Suppressor macrophage (primary cell): ENCODE results near the gene LRCH3.

Source experiments
- DNase-seq, 4 experiments: peaks; one replicate each; pipeline ENCODE4 v3.0.0-alpha.2; 2020 to 2022

The LRCH3 gene

DNA sequence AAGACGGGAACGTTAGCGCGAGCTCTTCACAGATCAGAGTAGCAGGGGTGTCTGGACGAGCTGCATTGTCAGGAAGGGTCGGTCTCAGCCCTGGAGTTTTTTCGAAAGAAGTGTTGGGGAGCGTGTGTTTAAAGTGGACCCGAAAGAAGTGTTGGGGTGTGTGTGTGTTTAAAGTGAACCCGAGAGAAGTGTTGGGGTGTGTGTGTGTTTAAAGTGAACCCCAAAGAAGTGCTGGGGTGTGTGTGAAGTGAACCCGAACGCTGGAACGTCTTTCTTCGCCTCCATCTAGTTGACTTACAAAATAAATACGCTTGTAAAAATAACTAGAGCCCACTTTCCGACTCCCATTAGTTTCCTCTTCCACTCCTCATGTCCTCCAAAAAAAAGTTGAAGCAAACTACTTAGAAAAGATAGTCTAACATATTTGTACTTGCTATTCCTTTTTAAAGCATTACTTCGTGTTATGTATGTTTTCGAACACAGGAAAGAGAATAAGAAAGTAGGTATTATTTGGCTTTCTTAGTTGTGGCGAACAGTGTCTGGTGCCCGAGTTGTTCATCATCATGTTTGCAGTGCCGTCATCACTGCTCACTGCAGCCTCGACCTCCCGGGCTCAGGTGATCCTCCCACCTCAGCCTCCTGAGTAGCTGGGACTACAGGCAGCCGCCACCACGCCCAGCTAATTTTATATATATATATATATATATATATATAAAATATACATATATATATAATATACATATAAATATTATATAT, 1.0 kb downstream of the LRCH3 start:
- DNase-seq = peak in 3 of 4 experiments; percentile 16 to 27 (median 25)

DNA sequence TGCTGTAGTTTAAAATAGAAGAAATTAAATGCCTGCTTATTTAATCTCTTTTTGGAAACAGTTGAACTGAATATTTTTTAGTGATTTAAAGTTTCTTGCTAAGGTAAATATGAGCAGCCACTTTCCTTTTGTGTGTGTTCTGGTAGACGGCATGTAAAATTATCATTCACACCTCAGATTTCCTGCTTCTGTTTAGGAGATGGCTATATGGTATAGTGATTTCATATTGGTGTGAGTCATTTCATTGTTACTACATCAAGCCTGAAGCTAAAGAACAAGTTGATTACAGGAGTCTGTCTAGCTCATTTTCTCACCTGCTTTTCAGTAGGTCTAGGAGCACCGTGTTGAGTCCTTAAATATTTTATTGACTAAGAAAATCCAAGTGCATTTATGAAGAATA, 2.2 kb downstream of the LRCH3 start:
- DNase-seq = peak in 3 of 4 experiments; percentile 11 to 58 (median 44)

DNA sequence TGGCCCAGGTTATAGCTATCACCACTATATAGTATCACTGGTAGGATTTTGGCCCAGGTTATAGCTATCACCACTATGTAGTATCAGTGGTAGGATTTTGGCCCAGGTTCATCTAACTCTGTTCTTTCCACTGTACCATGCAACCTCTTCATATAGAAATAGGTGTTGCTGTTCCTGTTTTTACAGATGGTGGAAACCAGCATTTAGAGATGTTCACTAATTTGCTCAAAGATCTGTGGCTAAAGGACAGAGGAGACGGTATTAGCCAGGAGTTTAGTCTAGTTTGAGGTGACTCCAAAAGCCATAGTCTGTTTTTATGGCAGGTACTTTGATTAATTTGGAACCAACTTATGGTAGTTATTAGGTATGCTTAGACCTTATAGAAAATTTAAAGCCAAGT, 3.1 kb downstream of the LRCH3 start:
- DNase-seq = no peak

DNA sequence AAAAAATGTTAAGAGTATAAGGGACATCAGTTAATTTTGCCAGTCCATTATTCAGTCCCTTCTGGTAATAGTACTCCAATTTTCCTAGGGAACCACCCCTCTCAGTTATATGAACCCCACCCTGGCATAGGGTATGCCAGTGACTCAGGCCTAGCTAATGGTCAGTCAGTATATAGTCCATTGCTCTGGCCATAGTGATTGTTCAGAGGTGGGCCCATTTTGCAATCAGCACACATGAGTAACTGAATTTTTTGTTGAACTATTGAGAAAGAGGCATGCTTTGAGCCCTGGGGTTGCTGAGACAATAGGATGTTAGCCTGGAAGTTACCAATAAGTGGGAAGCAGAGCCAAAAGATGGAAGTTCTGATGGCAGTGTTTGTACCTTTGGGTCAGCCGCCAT, 4.1 kb downstream of the LRCH3 start:
- peak; percentile 42 to 74 (median 52) for DNase-seq

DNA sequence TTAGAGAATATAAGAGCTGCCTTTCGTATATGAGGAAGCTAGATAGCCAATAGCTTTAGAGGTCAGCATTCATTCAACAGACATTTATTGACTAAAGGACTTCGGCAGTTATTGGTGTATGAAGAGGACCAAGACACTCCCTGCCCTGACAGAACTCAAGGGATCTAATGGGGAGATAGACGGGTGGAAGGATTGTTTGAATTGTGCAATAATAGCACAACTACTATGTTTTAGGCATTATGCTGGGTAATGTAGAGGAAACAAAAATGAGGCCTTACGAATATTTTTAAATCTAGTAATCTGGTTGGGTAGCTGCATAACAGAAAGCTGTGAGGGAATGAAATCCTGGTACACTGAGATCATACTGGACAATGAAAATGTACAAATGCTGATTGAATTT, 5.0 kb downstream of the LRCH3 start:
- no peak for DNase-seq

DNA sequence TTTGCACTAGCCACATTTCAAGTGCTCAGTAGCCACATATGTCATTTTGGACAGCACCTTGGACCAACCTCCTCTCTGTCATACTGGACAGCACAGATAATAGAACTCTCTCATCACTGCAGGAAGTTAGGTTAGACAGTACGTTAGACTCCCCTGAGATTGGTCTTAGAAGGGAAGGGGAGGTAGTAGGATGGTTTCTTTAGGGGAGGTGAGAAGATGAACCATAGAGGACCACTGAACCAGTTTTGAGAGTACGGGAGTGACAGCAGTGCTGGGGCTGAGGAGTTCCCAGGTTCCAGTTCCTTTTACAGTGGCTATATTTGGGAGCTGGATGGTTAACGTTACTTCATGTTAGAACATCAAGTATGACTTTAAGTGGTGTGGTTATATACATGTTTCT, 7.8 kb downstream of the LRCH3 start:
- no peak for DNase-seq

DNA sequence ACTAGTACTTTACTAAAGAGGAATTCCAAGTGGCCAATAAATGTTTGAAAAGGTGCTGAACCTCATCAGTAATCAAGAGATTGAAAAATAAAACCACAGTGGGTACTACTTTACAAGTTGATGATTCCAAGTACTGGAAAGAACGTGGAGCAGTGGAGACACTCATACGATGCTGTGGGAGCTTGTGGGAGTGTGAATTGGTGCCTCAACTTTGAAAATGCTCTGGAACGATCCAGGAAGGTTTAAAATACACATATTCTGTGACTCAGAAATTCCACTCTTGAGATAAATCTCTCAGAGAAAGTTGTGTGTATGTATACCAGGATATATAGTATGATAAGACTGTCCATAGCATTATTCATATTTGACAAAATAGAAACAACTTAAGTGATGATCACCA, 9.3 kb downstream of the LRCH3 start:
- no peak for DNase-seq

DNA sequence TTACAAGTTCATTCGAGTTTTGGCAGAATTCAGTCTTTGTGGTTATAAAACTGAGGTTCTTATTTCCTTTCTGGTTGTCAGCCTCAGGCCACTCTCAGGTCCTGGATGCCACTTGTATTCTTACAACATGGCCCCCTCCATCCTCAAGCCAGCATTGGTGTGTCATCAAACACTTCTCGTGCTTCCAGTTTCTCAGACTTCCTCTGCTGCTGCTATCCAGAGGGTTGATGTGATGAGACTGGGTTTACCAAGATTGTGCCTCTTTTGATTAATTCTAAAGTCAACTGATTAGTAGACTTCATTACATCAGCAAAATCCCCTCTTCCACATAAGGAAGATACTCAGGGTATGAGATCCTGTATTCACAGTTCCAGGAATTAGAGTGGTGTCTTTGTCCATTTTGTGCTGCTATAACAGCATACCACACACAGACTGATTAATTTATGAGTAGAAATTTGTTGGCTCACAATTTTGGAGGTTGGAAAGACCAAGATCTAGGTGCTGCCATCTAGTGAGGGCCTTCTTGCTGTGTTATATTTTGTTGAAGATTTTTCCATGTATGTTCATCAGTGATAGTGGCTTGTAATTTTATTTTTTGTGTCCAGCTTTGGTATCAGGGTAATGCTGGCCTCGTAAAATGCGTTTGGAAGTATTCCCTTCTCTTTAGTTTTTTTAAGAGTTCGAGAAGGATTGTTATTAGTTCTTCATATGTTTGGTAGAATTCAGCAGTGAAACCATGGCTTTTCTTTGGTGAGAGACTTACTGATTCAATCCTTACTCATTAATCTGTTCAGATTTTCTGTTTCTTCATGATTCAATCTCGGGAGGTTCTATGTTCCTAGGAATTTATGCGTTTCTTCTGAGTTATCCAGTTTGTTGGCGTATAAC, 11.1 kb downstream of the LRCH3 start:
- DNase-seq = peak; percentile 63 to 78 (median 68)

DNA sequence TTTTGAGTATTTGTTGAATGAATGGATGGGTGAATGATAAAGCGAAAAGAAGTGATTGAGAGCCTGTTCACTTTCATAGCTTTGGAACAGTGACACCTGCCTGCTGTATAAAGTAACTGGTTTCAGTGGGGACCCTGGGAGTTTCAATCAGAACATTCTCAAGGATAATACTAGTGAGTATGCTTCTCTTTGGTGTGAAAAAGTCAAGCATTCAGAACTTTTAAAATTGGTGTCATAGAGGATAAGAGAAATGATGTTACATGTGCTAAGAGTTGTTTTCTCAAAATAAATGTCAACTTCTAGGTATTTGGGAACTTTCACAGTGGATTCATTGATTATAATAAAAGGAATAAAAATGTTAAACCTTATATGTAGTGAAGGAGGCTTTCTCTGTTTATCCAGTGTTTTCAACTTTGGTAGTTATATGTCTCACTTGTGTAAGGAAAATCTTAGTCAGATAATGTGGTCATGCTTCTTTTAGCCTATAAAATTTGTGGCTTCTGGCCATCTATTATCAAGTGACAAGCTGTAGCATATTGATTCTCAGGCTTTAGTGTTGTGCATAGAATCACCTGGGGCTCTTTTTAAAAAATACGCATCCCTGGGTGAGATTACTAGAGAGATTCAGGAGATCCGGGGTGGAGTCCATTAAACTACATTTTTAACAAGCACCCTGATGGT, 11.9 kb downstream of the LRCH3 start:
- DNase-seq = no peak

DNA sequence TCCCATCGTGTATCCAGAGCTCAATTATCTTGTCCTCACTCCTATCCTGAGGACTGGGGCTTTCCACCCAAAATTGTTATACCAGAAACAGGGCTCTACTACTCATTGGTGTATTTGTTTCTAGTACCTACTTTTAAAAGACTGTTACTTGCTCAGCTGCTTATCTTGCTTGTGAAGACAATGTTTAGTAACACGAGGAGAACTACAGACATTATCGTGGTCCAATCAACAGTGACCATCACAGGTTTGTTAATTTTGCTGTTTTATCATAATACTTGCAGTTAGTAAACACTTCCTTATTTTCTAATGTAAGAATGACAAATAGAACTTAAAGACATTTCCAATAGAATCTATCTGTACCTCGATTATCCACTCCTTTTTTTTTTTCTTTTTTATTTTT, 13.5 kb downstream of the LRCH3 start:
- no peak for DNase-seq

DNA sequence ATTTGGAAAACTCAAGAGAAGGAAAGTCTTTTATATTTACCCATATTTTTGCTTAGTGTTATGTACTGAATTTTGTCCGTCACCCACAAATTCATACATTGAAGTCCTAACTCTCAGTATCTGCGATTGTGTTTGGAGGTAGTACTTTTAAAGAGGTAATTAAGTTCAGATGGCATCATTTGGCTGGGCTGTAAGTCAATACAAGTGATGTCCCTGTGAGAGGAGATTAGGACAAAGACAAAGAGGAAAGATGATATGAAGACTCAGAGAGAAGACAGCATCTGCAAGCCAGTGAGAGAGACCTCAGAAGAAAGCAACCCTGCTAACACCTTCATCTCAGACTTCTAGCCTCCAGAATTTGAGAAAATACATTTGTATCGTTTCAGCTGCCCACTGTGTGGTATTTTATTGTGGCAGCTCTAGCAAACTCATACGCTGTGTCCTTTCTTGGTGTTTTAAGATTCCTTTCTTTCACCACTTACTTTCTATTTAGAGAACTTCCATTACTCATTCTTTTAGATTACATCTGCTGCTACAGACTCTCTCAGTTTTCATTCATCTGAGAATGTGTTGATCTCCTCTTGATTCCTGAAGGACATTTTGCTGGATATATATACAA, 17.0 kb downstream of the LRCH3 start:
- DNase-seq = no peak

DNA sequence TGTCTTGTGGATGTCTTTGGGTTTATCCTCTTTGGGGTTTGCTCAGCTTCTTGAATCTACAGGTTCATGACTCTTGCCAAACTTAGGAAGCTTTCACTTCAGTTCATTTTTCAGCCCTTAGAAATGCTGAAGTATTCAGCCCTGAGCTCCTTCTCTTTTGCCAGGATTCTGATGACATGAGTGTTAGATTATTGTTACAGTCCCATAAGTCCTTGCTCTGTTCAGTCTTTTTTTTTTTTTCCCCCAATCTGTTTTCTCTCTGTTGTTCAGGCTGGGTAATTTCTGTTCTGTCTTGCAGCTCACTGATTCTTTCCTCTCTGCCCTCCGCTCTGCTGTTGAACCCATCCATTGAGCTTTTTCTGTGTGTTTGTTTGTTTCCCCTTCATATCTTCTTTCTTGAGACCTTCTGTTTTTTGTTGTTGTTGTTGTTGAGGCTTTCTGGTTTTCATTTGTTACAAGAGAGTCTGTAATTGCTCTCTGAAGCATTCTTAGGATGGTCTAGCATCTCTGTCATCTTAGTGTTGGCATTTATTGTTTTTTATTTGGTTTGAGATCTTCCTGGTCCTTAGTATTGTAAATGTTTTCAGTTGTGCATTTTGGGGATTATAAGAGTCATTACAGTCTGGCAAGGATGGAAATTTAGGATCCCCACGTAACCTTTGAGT, 18.4 kb downstream of the LRCH3 start:
- peak in 2 of 4 experiments; percentile 28 to 35 for DNase-seq

DNA sequence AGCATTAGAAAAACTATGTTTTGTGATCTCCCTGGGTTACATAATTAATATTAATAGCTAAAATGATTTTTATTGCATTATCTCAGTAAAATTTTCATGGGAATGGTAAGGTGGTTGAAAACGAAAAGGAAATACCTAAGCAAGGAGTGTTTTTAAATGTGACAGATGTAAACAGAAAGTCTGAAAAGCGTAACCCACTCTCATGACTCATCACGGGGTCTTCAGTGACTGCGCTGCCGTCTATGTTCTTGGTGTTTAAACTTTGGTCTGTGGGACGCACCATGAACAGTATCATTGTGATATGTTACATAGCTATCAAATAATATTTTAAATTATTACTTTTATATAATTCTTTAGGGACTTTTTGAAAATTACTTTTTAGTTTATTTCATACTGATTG, 19.8 kb downstream of the LRCH3 start:
- no peak for DNase-seq

DNA sequence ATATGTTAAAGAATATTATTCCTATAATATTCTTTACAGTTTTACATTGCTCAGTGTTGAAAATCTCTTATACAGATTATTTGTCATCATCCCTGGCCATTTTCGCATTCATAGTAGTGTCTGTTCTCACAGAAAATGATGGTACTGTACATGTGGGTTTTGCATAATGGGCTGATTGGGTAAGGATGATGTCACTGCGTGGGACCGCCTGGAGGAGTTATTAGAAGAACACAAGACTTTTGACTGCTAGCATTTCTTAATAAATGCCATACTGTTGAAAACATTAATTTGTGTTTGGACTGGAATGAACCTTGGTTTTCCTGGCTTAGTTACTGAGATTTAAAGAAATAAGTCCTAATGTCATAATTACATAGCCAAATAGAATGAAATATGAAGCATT, 20.3 kb downstream of the LRCH3 start:
- peak; percentile 81 to 89 (median 82) for DNase-seq

DNA sequence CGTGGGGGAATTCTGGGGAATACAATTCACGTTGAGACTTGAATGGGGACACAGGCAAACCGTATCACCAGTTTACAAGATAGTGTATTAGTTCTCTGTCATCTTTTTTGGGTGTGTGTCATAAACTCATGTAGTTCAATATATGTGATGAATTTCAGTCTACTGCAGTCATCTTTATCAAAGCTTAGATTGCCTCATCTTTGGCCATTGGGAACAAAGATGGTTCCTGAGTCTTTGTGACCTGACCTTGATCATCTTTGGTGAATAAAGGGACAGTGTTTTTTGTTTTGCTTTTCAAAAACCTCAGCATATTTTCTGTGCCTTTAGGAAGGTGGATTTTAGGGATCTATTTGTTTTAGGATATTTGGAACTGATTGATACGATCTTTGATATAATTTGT, 23.3 kb downstream of the LRCH3 start:
- DNase-seq = no peak

DNA sequence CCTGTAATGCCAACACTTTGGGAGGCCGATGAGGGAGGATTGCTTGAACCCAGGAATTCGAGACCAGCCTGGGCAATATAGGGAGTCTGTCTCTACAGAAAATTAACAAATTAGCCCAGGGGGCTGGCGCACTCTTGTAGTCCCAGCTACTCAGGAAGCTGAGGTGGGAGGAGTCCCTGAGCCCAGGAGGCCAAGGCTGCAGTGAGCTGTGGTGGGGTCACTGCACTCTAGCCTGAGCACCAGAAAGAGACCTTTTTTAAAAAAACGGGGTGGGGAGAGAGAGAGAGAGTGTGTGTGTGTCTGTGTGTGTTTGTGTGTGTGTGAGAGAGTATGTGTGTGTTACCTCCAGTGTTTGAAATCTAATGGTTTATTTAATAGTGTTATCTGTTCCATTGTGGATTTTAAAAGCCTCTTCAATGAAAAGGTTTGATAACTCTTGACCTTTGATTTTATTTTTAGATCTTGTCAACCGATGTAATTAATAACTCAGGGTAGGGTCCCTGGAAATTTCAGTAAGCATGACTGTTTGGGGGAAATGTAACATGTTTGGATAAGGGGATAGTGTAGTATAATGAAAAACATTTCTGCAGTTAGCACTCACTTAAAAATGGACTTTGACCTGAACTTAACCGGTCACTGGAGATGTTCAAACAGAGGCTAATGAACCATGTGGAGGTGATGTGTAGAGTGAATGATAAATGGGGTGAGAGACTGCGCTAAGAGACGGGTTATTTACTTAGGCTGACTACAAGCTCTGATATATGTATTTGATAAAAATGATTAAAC, 29.7 kb downstream of the LRCH3 start:
- DNase-seq = no peak

DNA sequence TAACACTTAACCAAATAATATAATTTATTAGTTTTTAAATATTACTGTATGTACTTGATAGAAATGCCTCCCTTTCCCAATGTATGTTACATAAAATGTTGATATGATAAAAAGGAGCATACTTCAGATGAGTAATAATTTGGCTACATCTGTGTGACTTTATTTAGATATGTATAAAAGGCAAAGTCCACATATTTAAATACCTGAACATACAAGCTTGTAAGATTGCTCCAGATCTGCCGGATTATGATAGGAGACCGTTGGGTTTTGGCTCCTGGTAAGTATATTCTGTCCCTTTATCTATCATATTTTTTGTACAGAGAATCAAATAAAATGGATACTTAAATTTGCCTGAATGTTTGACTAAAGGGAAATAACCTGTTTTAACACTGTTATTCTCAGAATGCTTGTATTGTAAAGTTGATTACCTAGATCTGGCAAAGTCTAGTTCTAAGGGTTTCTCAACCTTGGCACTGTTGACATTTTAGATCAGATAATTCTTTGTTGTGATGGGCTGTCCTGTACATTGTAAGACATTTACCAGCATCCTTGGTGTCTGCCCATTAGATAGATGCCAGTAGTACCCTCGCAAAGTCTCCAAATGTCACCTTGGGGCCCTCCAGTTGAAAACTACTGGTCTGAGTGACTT, 38.5 kb downstream of the LRCH3 start:
- DNase-seq = no peak

DNA sequence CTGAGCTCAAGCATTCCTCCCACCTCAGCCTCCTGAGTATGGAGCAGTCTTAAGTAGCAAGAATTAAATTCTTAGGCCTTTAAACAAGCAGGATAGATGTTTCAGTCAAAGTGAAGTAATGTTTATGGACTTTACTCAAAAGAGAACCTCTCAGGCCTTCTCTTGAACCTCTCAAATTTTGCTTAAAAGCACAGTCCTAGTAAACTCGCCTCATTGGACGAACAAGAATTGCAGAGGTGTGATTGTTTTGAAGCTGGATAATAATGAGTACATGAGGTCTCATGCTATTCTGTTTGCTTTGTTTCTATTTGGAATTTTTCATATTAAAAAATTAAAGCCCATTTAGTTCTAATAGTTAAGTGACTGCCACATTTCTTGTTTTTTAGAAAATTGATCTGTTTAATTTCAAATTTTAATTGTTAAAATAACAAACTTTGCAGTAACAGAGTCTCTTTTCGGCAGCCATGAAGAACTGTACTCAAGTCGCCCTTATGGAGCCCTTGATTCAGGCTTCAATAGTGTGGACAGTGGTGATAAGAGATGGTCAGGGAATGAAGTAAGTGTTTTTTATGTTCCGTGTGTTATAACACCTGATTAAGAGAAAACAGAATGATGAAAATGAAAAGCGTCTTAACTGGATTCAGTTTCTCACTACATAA, 39.4 kb downstream of the LRCH3 start:
- DNase-seq = no peak

DNA sequence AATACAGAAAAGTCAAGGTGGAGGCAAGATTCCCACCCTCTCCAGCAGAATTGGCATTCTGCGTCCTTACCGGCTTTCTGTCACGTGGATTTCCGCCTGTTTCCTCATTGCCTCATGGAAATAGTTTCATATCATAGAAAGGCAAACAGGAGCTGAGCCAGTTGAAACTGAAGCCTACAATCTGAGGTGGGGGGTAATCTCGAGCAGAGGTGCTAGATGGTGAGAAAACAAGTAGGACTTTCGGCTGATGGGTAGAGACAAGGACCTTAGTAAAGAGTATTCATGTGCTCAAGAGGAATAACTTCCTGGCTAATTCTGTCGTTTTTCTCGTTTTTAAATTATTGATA, 39.9 kb downstream of the LRCH3 start:
- DNase-seq = no peak

DNA sequence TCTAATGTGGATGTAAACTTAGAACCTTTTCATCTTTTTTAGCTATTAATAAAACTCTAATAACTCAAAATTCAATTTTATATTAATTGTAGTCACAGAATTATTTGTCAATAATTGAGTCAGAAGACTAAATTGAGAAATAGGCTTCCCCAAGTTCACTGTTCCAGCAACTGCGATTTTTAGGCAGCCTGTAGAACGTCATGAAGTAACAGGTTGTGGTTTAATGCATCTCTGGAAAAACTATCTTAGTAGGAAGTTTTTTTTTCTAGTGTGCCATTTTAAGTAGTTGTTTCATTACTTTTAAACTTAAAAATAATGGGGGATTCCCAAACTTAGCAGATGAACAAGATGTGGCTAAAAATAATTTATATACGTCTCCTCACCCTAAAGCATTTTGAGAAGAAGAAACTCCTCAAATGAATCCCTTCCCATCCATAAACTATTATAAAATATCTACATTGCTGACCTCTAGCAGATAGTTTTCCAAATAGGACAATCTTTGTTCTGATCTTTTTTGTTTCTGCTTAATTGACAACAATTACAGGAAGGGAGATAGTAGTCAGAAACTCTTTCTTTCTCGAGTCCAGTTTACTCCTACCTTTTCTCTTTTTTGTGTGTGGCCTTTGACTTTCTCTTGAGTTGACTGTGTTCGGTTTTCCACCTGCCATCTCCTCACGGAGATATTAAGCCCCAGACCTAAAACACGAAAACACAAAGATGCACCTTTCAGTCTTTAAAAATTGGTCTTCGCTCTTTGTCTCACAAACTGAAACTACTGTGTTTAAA, 43.1 kb downstream of the LRCH3 start:
- no peak for DNase-seq
